Measurements from ENCODE around the gene GEN1.

DNA sequence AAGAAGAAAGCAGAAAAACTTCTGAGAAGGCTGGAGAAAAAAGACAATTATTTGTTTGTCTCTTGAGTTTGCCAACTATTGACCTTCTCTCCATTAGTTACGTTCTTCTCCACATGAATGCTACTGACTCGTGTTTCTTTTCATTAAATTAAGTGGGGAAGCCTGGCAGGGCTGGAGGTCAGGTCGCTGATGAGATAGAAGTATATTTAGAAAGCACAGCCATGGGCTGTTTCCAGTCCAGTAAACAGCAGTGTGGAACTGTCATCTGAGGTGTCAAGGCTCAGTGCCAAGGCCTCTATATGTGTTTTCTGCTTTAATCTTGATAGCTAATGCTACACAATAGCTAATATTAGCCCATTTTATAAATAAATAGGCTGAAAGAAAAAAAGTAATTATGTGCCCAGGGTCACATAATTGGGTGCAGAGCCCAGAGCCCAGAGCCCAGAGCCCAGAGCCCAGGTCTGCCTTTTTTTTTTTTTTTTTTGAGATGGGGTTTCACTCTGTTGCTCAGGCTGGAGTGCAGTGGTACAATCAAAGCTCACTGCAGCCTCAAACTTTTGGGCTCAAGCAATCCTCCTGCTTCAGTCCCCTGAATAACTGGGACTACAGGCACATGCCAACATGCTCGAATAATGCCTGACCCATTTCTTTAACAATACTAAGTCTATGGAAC is 68.6 kb downstream of the GEN1 start:
- TF ChIP-seq, protein P1, sequence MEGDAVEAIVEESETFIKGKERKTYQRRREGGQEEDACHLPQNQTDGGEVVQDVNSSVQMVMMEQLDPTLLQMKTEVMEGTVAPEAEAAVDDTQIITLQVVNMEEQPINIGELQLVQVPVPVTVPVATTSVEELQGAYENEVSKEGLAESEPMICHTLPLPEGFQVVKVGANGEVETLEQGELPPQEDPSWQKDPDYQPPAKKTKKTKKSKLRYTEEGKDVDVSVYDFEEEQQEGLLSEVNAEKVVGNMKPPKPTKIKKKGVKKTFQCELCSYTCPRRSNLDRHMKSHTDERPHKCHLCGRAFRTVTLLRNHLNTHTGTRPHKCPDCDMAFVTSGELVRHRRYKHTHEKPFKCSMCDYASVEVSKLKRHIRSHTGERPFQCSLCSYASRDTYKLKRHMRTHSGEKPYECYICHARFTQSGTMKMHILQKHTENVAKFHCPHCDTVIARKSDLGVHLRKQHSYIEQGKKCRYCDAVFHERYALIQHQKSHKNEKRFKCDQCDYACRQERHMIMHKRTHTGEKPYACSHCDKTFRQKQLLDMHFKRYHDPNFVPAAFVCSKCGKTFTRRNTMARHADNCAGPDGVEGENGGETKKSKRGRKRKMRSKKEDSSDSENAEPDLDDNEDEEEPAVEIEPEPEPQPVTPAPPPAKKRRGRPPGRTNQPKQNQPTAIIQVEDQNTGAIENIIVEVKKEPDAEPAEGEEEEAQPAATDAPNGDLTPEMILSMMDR (IDR thresholded peaks at IDR 0.05): no peak
- no peak for TF ChIP-seq POLR2A (IDR thresholded peaks at IDR 0.05)
